ENCODE data around the gene EFHB. TPM values are rescaled to one million over a fixed set of nuclear protein-coding genes. Genes with fewer than 3 reads are reported as not detected.

Gene EFHB
- total RNA-seq, 2 donors from 2014 or later = 1.3 to 2.7 TPM

- no peaks in the 10 kb centered on the region for H3K27me3 Mint-ChIP-seq (ENCODE audit: insufficient read depth)
- peaks cover 23% of the 10 kb centered on the region for H3K36me3 Mint-ChIP-seq (ENCODE audit: low read depth)
- TF ChIP-seq, protein P1, sequence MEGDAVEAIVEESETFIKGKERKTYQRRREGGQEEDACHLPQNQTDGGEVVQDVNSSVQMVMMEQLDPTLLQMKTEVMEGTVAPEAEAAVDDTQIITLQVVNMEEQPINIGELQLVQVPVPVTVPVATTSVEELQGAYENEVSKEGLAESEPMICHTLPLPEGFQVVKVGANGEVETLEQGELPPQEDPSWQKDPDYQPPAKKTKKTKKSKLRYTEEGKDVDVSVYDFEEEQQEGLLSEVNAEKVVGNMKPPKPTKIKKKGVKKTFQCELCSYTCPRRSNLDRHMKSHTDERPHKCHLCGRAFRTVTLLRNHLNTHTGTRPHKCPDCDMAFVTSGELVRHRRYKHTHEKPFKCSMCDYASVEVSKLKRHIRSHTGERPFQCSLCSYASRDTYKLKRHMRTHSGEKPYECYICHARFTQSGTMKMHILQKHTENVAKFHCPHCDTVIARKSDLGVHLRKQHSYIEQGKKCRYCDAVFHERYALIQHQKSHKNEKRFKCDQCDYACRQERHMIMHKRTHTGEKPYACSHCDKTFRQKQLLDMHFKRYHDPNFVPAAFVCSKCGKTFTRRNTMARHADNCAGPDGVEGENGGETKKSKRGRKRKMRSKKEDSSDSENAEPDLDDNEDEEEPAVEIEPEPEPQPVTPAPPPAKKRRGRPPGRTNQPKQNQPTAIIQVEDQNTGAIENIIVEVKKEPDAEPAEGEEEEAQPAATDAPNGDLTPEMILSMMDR (conservative IDR thresholded peaks at IDR 0.05) = no peak
- Histone ChIP-seq H3K9ac (ENCODE audit: extremely low read depth, low read length, poor library complexity, severe bottlenecking) (no peak overlapping the region), H3K36me3 (ENCODE audit: control insufficient read depth, insufficient read depth, low read length) (peaks cover 26% of the 10 kb centered on the region), H3K27ac (ENCODE audit: low read depth, low read length) (no peak overlapping the region), H3K4me1 (ENCODE audit: control insufficient read depth, insufficient read depth, low read length) (no peaks in the 10 kb centered on the region), H3K4me3 (ENCODE audit: low read length) (no peak overlapping the region), H3K27me3 (ENCODE audit: control insufficient read depth, insufficient read depth, low read length, poor library complexity, severe bottlenecking) (no peaks in the 10 kb centered on the region), H3K9me3 (ENCODE audit: control insufficient read depth, low read length) (no peaks in the 10 kb centered on the region)
- no peak overlapping the region for H3K4me3 Mint-ChIP-seq
- no peaks in the 10 kb centered on the region for H3K9me3 Mint-ChIP-seq
- WGBS, 2 experiments (ENCODE audit: insufficient coverage in 1 of 2, insufficient read length in 1 of 2) = 60 to 94% methylated on average over 1 to 4 of the region's 4 CpGs
- no peak for DNase-seq
- no peak overlapping the region for H3K27ac Mint-ChIP-seq
- H3K4me1 Mint-ChIP-seq = peaks cover 6% of the 10 kb centered on the region
Measured at GRCh38 chr3:19967812-19968211, 33.8 kb upstream of the EFHB start.

GRCh38 chr3:19967208-19967607 lies 33.2 kb upstream of the EFHB start:
- Mint-ChIP-seq H3K27me3 (ENCODE audit: insufficient read depth) (no peaks in the 10 kb centered on the region), H3K9me3 (no peaks in the 10 kb centered on the region), H3K36me3 (ENCODE audit: low read depth) (peaks cover 21% of the 10 kb centered on the region), H3K4me1 (peaks cover 6% of the 10 kb centered on the region), H3K27ac (peak overlapping the region; percentile 40), H3K4me3 (no peak overlapping the region)
- no peak for DNase-seq
- Histone ChIP-seq H3K4me1 (ENCODE audit: control insufficient read depth, insufficient read depth, low read length) (no peaks in the 10 kb centered on the region), H3K36me3 (ENCODE audit: control insufficient read depth, insufficient read depth, low read length) (peaks cover 25% of the 10 kb centered on the region), H3K27me3 (ENCODE audit: control insufficient read depth, insufficient read depth, low read length, poor library complexity, severe bottlenecking) (no peaks in the 10 kb centered on the region), H3K27ac (ENCODE audit: low read depth, low read length) (no peak overlapping the region), H3K9me3 (ENCODE audit: control insufficient read depth, low read length) (no peaks in the 10 kb centered on the region), H3K9ac (ENCODE audit: extremely low read depth, low read length, poor library complexity, severe bottlenecking) (no peak overlapping the region), H3K4me3 (ENCODE audit: low read length) (no peak overlapping the region)
- 94 to 96% methylated on average over 4 to 6 of the region's 6 CpGs for WGBS, 2 experiments (ENCODE audit: insufficient coverage in 1 of 2, insufficient read length in 1 of 2)
- TF ChIP-seq, protein P1 (conservative IDR thresholded peaks at IDR 0.05) = no peak

DNA sequence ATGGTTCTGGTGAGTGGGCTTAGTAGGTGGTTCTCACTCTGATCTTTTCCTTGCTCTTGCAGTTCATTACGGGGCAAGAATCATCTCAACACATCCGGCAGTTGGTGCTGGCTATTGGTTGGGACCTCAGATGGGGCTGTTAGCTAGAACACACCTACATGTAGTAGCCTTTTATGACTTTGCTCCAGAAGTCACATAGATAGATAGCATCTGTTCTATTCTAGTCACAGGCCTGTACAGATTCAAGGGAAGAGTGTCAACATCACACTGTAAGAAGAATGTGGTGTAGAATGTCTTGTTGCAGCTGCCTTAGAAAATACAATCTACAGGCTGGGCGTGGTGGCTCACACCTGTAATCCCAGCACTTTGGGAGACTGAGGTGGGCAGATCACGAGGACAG lies 27.9 kb upstream of the EFHB start:
- Histone ChIP-seq H3K27me3 (ENCODE audit: control insufficient read depth, insufficient read depth, low read length, poor library complexity, severe bottlenecking) (no peaks in the 10 kb centered on the region), H3K9ac (ENCODE audit: extremely low read depth, low read length, poor library complexity, severe bottlenecking) (no peak overlapping the region), H3K4me3 (ENCODE audit: low read length) (no peak overlapping the region), H3K36me3 (ENCODE audit: control insufficient read depth, insufficient read depth, low read length) (peaks cover 54% of the 10 kb centered on the region), H3K9me3 (ENCODE audit: control insufficient read depth, low read length) (no peaks in the 10 kb centered on the region), H3K27ac (ENCODE audit: low read depth, low read length) (no peak overlapping the region), H3K4me1 (ENCODE audit: control insufficient read depth, insufficient read depth, low read length) (no peaks in the 10 kb centered on the region)
- H3K27me3 Mint-ChIP-seq (ENCODE audit: insufficient read depth) = no peaks in the 10 kb centered on the region
- DNase-seq = no peak
- no peak overlapping the region for H3K4me3 Mint-ChIP-seq
- H3K36me3 Mint-ChIP-seq (ENCODE audit: low read depth) = peaks cover 42% of the 10 kb centered on the region
- WGBS, 2 experiments (ENCODE audit: insufficient coverage in 1 of 2, insufficient read length in 1 of 2) = 93 to 99% methylated on average over 2 to 4 of the region's 4 CpGs
- TF ChIP-seq, protein P1 (conservative IDR thresholded peaks at IDR 0.05) = no peak
- no peak overlapping the region for H3K27ac Mint-ChIP-seq
- H3K9me3 Mint-ChIP-seq = peaks cover 2% of the 10 kb centered on the region
- no peaks in the 10 kb centered on the region for H3K4me1 Mint-ChIP-seq

All from endodermal cell (in vitro differentiated cells).